Cortex of kidney (tissue), 1 donor: Measurements from ENCODE around the gene PACS2.
"Not testable (repeated sequence)": the region's sequence is repeated elsewhere in the genome, so short reads cannot be mapped to it uniquely, and the experiment has no call there.

ENCODE experiments used
- DNase-seq: peaks from one replicate; lab custom pipeline; 2025; lab: John Stamatoyannopoulos, UW

The PACS2 gene

DNA sequence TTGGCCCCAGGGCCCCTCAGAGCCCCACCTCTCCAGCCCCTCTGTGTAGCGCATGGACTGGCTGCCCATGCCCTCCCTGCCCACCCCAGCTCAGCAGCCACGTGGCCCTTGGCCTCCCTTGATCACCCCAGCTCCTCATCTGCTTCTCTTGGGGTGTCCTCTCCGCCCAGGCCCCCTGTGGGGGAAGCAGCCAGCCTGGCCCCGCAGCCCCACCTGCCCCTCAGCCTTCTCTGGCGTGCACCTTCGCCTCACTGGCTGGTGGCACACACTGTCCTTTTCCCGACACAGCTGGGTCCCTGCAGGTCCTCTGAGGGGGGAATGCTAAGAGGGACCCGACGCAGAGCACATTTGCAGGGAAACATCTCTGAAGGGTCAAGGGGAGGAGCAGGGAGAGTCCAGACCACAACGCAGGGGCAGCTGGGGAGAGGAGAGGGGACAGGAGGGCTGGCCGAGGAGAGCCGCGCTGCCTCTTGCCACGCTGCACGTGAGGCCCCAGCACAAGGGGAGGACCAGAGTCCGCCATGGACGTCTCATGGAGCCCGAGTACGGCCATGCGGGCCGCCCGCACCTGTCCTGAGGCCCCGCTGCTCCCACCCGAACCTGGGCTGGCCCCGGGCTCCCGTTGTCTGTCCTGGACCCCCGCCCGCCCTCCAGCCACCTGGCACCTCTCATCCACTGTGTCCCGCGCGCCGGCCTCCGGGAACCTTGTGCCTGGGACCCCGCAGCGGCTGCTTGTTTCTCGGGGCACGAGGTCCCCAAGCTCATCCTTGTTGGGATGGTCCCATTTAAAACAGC, 36.1 kb downstream of the PACS2 start:
- DNase-seq, result no peak

DNA sequence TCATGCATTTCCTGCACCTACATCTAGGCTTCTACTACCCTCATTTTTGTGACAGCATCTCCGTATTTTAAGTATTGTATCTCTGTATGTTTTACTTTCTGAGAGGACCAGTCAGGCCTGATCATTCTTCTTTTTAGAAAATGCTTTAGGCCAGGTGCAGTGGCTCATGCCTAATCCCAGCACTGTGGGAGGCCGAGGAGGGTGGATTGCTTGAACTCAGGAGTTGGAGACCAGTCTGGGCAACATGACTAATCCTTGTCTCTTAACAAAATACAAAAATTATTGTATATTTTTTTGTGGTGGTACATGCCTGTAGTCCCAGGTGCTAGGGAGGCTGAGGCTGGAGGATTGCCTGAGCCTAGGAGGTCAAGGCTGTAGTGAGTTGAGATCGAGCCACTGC, 36.9 kb downstream of the PACS2 start:
- DNase-seq, result no peak

- DNase-seq, result no peak
These were observed 37.6 kb downstream of the PACS2 start for GRCh38 chr14:105351920-105352851.

DNA sequence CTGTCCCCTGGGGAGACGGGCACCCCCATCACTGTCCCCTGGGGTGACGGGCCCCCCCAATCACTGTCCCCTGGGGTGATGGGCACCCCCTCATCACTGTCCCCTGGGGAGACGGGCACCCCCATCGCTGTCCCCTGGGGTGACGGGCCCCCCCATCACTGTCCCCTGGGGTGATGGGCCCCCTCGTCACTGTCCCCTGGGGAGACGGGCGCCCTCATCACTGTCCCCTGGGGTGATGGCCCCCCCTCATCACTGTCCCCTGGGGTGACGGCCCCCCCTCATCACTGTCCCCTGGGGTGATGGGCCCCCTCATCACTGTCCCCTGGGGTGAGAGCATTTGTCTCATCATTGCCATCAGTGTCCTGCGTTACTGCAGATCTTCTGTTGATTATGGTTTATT, 38.6 kb downstream of the PACS2 start:
- no peak for DNase-seq

DNA sequence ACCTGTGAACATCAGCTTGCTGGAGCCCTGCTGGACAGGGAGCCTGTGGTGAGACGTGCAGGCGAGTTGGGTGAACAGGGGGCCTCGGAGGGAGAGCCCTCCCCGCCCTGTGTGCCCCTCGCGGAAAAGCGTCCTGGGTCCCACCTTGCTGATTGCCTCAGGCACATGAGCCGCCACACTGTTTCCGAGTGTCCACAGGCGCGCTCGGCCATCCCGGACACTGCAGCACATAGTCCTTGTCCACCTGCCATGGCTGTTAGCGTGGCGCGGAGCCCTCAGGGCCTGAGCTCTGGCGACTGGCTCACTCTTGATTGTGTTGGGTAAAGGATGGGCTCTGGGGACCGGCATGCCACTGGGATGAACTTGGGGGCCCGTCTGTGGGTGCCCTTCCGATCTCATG, 40.0 kb downstream of the PACS2 start:
- no peak for DNase-seq

DNA sequence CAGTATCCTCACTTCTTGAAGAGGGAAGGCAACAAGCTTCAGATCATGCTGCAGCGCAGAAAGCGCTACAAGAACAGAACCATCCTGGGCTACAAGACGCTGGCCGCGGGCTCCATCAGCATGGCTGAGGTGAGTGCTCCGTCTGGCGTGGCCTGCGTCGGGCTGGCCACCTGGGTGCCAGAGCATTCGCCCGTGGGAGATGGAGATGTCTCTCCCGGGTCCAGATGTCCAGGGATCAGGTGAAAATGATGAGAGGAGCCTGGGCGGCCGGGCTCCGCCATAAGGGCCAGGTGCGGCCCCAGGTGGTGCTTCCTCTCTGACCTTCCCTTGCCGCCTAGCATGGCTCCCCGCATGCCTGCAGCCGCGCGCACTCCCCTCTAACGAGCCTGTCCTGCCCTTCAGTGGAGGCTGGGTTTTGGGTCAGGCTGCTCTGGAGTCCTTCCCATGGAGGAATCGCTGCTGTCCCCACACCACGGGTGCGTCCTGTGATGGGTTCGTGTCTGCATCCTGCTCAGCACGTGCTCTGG, 40.6 kb downstream of the PACS2 start:
- DNase-seq, result no peak

DNA sequence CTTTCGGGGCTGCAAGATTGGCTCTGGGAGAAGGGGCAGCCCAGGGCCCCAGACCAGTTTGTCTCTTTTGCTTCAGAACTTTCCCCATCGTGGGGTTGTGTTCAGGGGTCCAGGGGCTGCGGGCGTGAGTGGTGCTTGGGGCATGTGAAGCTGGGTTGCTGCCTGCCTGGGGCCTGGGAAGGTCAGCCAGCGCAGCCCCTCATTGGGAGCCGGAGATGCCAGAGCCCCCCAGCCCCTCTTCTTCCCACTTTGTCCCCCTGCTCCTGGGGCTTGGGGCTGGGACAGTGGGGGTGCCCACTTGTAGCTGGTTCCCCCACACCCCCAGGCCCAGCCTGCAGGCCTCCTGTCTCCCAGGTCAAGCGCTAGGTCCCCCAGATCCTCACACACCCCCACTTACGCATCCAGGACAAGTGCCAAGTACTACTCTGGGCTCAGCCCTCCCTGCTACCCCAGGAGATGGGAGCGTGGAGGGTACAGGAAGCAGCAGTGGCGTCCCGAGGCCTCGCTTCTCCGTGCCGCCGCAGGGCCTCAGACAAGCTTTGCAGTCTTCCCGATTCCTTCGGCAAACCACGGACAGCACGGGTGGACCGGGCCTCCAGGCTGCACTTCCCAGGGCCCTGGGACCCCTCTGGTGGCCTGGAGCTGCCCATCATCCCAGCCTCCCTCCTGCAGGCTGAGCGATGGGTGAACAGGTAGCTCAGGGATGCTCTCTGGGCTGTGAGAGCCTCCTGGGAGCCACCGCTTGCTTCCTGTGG, 41.5 kb downstream of the PACS2 start:
- DNase-seq, result no peak

DNA sequence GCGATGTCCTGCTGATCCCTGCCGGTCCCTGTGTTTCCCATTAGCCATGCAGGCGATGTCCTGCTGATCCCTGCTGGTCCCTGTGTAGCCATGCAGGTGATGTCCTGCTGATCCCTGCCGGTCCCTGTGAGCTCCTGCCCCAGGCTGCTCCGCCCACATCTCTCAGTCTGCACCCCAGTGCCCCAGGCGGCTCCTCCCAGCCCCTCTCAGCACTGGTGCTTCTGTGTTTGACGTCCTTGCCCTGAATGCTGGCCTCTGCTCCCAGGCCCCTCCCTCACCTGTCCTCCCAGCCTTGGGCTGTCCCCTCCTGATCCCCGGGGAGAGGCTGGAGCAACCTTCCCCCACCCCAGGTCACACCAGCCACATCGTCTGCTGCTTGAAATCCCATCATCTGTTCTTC, 42.4 kb downstream of the PACS2 start:
- DNase-seq, result no peak

DNA sequence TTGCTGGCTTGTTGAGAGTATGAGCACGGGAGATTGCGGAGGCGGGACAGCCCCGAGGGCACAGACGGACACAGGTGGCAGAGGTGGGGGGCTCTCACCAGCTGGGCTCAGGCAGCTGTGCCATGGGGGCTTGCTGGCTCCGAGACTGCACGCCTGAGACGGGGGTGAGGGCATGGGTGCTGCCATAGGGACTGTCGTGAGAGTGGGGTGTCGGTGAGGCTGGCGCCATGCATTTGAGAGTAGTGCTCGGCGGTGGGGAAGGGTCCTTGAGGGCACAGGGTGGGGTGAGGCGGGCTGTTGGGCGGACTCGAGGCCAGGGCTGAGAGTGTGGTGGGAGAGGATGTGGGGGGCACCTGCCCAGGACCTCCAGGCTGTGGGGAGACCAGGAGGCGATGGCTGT, 43.1 kb downstream of the PACS2 start:
- no peak for DNase-seq

GRCh38 chr14:105358140-105358846, 43.7 kb downstream of the PACS2 start:
- DNase-seq, result no peak

DNA sequence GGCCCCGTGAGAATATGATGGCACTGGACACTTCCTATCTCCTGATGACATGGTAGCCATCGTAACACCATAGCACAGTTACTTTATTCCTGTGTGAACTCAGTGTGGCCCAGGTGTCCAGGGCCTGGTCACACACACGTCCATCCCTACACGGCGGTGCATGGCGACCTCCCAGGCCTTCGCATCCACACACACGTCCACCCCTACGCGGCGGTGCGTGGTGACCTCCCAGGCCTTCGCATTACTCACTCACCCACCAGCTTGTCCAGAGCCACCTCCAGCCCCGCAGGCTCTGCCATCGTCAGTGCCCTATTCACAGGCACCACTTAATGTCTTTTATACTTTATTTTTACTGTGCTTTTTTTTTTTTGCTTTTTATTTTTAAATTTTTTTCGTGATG, 44.4 kb downstream of the PACS2 start:
- DNase-seq, result no peak

- DNase-seq, result not testable (repeated sequence)
These were observed 46.9 kb downstream of the PACS2 start for GRCh38 chr14:105361412-105361811.

DNA sequence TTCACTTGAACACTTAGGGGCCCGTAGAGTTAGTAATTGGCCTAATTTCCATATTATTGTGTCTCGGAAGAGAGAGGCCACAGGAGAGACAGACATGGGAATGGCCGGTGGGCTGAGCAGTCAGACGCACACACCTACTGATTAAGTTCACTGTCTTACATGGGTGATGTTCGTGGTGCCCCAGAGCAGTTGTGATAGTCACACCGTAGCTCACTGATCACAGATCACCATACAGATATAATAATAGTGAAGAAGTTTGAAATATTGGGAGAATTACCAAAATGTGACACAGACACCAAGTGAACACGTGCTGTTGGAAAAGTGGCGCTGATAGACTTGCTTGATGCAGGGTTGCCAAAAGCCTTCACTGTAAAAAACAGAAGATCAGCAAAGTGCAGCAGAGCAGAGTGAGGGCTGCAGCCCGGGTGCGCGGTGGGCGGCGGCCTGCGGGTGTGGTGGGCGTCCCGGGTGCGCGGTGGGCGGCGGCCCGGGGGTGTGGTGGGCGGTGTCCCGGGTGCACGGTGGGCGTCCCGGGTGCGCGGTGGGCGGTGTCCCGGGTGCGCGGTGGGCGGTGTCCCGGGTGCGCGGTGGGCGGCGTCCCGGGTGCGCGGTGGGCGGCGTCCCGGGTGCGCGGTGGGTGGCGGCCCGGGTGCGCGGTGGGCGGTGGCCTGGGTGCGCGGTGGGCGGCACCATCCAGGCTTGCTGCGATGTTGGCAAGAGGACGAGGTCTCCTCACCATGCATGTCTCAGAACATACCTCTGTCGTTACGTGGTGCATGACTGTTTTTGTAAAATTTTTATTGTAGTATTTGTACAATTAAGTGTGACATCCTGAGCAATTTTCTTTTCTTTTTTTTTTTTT, 49.5 kb downstream of the PACS2 start:
- DNase-seq, result no peak

DNA sequence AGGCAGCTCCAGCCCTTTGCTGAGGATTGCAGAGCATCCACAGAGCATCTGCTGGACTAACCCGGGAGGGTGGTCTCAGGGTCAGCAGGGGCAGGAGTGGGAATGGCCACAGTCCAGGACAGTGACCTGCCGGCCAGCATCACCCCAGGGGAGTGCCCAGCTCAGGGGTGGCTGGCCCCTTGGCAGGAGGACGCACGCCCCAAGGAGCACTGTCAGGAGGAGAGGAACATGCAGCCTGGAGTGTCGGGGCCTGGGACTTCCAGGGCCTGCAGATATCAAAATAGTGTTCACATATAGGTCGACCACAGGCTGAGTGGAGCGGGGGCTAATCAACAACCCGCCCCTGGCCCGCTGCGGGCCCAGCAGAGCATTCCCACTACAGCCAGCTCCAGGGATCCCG, 50.6 kb downstream of the PACS2 start:
- DNase-seq, result no peak

DNA sequence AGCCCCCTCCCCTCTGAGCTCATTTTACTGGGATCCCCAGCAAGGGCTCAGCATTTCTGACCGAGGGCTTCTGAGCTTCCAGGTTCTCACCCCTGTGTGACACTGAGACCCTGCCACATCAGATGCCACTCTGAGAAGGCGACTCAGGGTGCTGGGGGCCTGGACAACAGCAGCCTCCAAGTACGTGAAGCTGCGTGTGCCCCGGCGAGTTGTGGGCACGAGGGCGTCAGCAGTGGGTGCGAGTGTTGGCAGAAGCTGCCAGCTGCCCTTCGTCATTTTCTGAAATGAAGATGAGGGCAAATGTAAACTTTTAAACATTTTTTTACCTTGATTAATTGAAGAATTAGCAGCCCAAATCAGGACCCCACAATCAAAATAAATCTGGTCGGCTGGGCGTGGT, 51.1 kb downstream of the PACS2 start:
- DNase-seq, result no peak

DNA sequence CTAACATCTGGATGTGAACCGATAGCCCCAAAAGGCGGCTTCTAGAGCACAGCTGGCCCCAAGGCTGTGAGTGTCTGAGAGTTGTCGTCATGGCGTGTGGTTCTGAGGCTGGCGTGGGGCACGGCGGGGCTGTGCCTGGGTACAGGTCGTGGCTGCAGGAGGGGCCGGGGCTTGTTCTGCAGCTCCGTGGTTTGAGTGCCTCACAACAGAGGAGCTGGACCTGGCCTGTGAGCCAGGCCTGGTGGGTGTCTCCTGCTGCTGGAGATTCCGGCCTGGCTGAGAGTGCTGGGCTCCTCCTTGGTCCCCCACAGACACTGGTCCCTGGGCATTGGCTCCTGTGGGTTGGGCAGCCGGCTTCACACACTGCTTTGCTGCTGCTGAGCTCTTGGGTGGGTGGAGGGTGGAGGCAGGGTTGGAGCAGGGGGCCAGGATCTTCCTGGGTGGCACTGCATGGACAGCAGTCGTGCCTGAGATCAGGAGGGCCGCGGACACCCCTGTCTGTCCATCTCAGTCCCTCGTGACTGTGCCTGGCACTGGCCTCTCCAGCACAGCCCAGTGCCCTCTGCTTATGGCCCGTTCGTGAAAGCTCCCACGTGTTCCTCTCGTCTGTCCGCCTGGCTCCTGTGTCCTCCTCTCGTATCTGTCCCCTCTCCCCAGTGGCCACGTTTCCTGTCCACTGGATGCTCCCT, 52.0 kb downstream of the PACS2 start:
- no peak for DNase-seq

- no peak for DNase-seq
These were observed 52.8 kb downstream of the PACS2 start for GRCh38 chr14:105367116-105368031.

DNA sequence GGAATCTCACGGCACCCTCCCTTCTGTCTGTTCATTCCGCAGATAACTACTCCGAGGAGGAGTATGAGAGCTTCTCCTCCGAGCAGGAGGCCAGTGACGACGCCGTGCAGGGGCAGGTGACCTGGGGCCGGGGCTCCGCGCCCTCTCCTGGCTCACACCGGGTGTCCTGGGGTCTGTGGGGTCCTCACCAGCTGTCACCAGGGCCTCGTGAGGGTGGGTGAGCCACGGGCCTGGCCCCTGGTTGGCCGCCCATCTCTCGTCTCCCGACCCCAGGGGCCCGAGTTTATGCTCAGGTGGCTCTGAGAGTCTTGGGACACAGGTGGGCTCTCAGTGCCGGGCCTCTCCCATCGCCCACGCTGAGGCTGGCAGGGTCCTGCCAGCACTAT, 53.5 kb downstream of the PACS2 start:
- no peak for DNase-seq

- no peak for DNase-seq
These were observed 53.9 kb downstream of the PACS2 start for GRCh38 chr14:105368426-105368825.
